Activated CD4-positive, alpha-beta T cell treated with anti-CD3 and anti-CD28 coated beads, Interleukin-2, amount 10 ng/mL, durations not matched to agents 7 days and 5 days (primary cell): ENCODE results near the gene EVL. TPM values are rescaled to one million over a fixed set of nuclear protein-coding genes. Genes with fewer than 3 reads are reported as not detected.
A peak's percentile ranks its signal among the peaks of the same experiment; 100 is the strongest.
"Not testable (repeated sequence)": the region's sequence is repeated elsewhere in the genome, so short reads cannot be mapped to it uniquely, and the experiment has no call there.

Source experiments
- CTCF ChIA-PET: fragments of 350-600 bp; sonication (Branson Sonifier 250); formaldehyde crosslinking; loops from one replicate; lab custom pipeline; 2021; ENCODE audit warnings: antibody characterized with exemption; lab: Charles Lee
- POLR2A ChIA-PET: fragments of 350-600 bp; sonication (Branson Sonifier 250); formaldehyde crosslinking; loops from one replicate; lab custom pipeline; 2021; ENCODE audit warnings: antibody characterized with exemption; lab: Charles Lee
- DNase-seq: peaks from one replicate; pipeline ENCODE4 v3.0.0-alpha.2; 2020
- H3K27ac Mint-ChIP-seq: one replicate; pipeline ENCODE4 v1.8.0; 2021; ENCODE audit warnings: mild to moderate bottlenecking, moderate library complexity, mixed read lengths
- H3K27me3 Mint-ChIP-seq: one replicate; pipeline ENCODE4 v1.8.0; 2021; ENCODE audit warnings: mixed read lengths
- H3K36me3 Mint-ChIP-seq: one replicate; pipeline ENCODE4 v1.8.0; 2021; ENCODE audit warnings: low read depth, mixed read lengths
- H3K4me1 Mint-ChIP-seq: one replicate; pipeline ENCODE4 v1.8.0; 2021; ENCODE audit warnings: mixed read lengths
- H3K4me3 Mint-ChIP-seq: one replicate; pipeline ENCODE4 v1.8.0; 2021; ENCODE audit warnings: mild to moderate bottlenecking, moderate library complexity, mixed read lengths
- H3K9me3 Mint-ChIP-seq: one replicate; pipeline ENCODE4 v1.8.0; 2021; ENCODE audit warnings: mixed read lengths
- total RNA-seq, 2 experiments: library from RNA; stranded (reverse); gene quantifications; one replicate each; pipeline ENCODE4 v1.2.3, GENCODE V29; 2021

The EVL gene
- total RNA-seq, 2 experiments from 2014 or later = 1,017 to 1,048 TPM

DNA sequence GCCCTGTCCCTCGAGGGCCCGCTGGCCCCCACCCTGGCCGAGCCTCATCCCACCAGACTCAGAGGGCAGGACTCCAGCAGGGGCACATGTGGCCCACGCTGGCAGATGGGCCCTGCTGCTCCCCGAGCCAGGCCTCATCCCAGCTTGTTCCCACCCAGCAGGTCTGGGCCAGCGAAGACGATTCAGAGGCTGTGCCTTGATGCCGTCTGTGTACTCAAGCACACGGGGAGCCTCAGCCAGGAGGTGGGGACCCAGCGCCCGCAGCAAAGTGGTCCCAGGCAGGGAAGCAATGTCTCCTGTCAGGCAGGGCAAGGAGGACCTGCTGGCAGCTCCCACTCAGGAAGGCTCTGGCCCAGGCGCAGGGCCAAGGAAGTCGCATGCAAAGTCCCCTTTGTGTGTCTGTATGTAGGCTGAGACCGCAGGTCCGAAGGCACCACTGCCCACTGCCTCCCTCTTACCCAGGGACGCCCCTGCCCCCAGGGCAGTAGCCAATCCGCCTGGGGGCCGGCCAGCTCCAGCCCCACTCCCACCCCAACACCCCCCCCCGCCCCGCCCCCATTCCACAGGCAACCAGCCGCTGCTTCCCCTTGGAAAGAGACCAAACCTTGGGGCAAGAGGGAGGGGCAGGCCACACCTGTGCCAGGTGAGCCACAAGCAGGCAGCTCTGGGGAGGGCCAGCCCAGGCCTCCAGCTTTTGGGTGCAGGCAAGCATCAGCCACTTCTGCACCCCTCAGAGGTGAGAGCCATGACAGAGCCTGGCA is 84.8 kb downstream of the EVL start:
- no peak for DNase-seq
- Mint-ChIP-seq H3K4me1 (peaks cover 29% of the 10 kb centered on the region), H3K36me3 (peaks cover 6% of the 10 kb centered on the region), H3K4me3 (no peak overlapping the region), H3K27me3 (peaks cover 1% of the 10 kb centered on the region), H3K9me3 (peaks cover 3% of the 10 kb centered on the region), H3K27ac (no peak overlapping the region)
- CTCF ChIA-PET = interaction anchor here (1.1 kb wide), 1 partner anchor 35 kb away, joined by 3 read pairs; no protein-coding TSS in a partner anchor
- POLR2A ChIA-PET = no interaction called here

DNA sequence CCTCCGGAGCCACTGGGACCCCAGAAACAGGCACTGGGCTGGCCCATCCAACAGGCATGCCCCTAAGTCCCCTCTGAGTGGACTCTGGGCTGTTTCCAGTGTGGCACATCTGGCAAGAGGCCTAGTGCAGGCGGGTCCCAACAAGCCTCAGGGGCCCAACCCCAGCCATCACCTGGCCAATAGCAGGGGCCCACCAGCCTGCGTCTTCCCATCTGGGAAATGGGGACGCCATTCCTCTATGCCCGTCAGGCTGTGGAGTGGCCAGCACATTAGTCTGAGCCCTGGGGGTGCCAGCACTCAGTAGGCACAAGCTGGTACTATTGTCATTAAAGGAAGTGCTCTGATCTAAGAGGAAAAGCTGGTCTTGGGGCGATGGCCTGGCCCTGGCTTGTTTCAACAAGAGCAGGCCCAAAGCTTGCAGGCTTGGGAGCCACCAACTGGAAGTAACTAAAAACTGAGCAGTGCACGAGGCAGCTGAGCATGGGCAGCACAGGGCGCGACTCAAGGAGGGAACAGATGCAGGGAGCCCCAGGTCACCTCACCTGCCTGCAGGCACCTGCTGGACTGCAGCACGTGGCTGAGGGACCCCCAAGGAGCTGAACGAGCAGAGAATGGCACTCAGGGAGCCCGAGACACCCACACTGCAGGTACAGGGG is 85.8 kb downstream of the EVL start:
- H3K36me3 Mint-ChIP-seq = peaks cover 8% of the 10 kb centered on the region
- H3K27ac Mint-ChIP-seq = no peak overlapping the region
- H3K4me3 Mint-ChIP-seq = no peak overlapping the region
- no peak for DNase-seq
- POLR2A ChIA-PET = no interaction called here
- peaks cover 7% of the 10 kb centered on the region for H3K9me3 Mint-ChIP-seq
- peaks cover 25% of the 10 kb centered on the region for H3K4me1 Mint-ChIP-seq
- H3K27me3 Mint-ChIP-seq = peaks cover 7% of the 10 kb centered on the region
- CTCF ChIA-PET = interaction anchor here (1.2 to 1.4 kb wide), 2 partner anchors 8 to 42 kb away, joined by 5 read pairs; no protein-coding TSS in a partner anchor

DNA sequence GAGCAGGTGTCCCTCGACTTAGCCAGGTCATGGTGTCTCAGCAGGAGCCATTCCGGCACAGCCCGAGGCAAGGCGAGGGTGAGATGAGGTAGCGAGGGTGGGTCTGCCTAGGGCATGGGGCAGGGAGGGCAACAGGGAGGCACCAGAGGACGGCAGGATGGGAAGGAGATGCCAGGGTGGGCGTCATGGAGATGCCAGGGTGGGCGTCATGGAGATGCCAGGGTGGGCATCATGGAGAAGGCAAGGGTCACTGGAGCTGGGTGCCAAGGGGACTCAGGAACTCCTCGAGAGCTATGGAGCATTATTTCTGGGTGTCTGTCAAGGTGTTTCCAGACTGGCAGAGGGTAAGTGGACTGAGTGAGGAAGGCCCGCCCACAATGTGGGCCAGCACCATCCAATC is 86.9 kb downstream of the EVL start:
- Mint-ChIP-seq H3K27ac (no peak overlapping the region), H3K36me3 (peaks cover 8% of the 10 kb centered on the region), H3K27me3 (peaks cover 14% of the 10 kb centered on the region), H3K4me1 (peaks cover 15% of the 10 kb centered on the region), H3K9me3 (peaks cover 7% of the 10 kb centered on the region), H3K4me3 (no peak overlapping the region)
- ChIA-PET CTCF (interaction anchor here (1.4 kb wide), 1 partner anchor 41 kb away, joined by 5 read pairs; no protein-coding TSS in a partner anchor), POLR2A (no interaction called here)
- no peak for DNase-seq

DNA sequence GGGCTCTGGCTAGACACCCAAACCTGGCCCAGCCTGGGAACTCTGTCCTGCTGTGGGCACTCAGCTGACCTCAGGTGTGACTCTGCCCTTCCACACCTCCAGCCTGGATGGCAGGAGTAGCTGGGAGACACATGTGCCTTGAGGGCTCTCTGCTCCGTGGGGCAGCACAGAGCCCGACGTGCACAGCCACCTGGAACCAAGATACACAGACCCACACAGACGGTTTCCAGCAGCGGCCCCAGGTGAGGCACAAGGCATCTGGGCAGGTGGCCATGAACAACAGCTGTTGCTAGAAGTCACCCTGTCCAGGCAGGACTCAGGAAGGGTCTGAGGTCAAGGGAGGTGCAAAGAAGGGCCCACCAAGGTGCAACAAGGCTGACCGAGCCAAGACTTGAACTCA is 88.3 kb downstream of the EVL start:
- H3K9me3 Mint-ChIP-seq = peaks cover 7% of the 10 kb centered on the region
- H3K27me3 Mint-ChIP-seq = peaks cover 24% of the 10 kb centered on the region
- H3K27ac Mint-ChIP-seq = no peak overlapping the region
- H3K4me3 Mint-ChIP-seq = no peak overlapping the region
- no peak for DNase-seq
- CTCF ChIA-PET = interaction anchor here (1.1 kb wide), 1 partner anchor 75 kb away, joined by 6 read pairs; no protein-coding TSS in a partner anchor
- peaks cover 6% of the 10 kb centered on the region for H3K36me3 Mint-ChIP-seq
- peaks cover 3% of the 10 kb centered on the region for H3K4me1 Mint-ChIP-seq
- POLR2A ChIA-PET = no interaction called here

DNA sequence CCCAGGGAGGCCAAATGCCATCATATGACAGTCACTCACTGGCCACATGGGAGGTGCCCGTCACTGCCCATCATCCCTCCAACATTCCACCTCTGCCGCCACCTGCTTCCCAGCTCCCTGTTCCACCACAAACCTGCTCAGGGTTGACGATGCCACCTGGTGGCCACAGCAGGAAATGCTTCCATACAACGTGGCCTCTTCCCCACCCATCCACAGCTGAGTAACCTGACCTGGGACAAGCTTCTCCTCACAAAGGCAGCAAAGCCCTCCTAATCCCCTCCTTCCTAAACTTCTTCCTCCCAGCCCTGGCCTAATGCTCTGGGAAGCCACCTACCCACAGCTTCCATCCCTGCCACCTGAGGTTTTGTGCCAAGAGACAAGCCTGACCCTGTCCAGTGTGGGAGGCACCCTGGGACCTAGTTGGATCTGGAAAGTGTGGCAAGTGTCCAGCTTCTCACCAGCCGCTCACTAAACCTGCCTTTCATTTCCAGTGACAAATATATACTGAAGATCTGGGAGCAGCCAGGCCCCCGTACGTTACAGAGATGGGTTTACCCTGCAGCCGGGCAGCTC is 89.9 kb downstream of the EVL start:
- Mint-ChIP-seq H3K9me3 (peaks cover 7% of the 10 kb centered on the region), H3K4me3 (no peak overlapping the region), H3K27ac (peak overlapping the region; percentile 46), H3K4me1 (peaks cover 3% of the 10 kb centered on the region), H3K27me3 (peaks cover 30% of the 10 kb centered on the region), H3K36me3 (peaks cover 6% of the 10 kb centered on the region)
- ChIA-PET CTCF (interaction anchor here (0.6 to 3.0 kb wide), 14 partner anchors 10 to 173 kb away, joined by 3 to 16 read pairs (median 4); no protein-coding TSS in a partner anchor), POLR2A (interaction anchor here (0.5 kb wide), 1 partner anchor 35 kb away, joined by 3 read pairs; no protein-coding TSS in a partner anchor)
- no peak for DNase-seq

GRCh38 chr14:100155756-100156616 is 90.8 kb downstream of the EVL start:
- no peak overlapping the region for H3K27ac Mint-ChIP-seq
- H3K27me3 Mint-ChIP-seq = peaks cover 37% of the 10 kb centered on the region
- H3K9me3 Mint-ChIP-seq = peaks cover 7% of the 10 kb centered on the region
- H3K4me1 Mint-ChIP-seq = peaks cover 4% of the 10 kb centered on the region
- ChIA-PET POLR2A (interaction anchor here (0.5 kb wide), 1 partner anchor 34 kb away, joined by 3 read pairs; no protein-coding TSS in a partner anchor), CTCF (interaction anchor here (0.6 to 3.0 kb wide), 13 partner anchors 9 to 174 kb away, joined by 3 to 16 read pairs (median 4); no protein-coding TSS in a partner anchor)
- peaks cover 6% of the 10 kb centered on the region for H3K36me3 Mint-ChIP-seq
- H3K4me3 Mint-ChIP-seq = no peak overlapping the region
- DNase-seq = no peak

GRCh38 chr14:100156776-100157175 is 91.6 kb downstream of the EVL start:
- no peak overlapping the region for H3K27ac Mint-ChIP-seq
- no peak overlapping the region for H3K4me3 Mint-ChIP-seq
- H3K4me1 Mint-ChIP-seq = peaks cover 4% of the 10 kb centered on the region
- POLR2A ChIA-PET = no interaction called here
- H3K9me3 Mint-ChIP-seq = peaks cover 7% of the 10 kb centered on the region
- H3K27me3 Mint-ChIP-seq = peaks cover 43% of the 10 kb centered on the region
- peaks cover 6% of the 10 kb centered on the region for H3K36me3 Mint-ChIP-seq
- no peak for DNase-seq
- CTCF ChIA-PET = interaction anchor here (0.6 to 3.0 kb wide), 5 partner anchors 14 to 210 kb away, joined by 3 to 16 read pairs (median 8); no protein-coding TSS in a partner anchor

DNA sequence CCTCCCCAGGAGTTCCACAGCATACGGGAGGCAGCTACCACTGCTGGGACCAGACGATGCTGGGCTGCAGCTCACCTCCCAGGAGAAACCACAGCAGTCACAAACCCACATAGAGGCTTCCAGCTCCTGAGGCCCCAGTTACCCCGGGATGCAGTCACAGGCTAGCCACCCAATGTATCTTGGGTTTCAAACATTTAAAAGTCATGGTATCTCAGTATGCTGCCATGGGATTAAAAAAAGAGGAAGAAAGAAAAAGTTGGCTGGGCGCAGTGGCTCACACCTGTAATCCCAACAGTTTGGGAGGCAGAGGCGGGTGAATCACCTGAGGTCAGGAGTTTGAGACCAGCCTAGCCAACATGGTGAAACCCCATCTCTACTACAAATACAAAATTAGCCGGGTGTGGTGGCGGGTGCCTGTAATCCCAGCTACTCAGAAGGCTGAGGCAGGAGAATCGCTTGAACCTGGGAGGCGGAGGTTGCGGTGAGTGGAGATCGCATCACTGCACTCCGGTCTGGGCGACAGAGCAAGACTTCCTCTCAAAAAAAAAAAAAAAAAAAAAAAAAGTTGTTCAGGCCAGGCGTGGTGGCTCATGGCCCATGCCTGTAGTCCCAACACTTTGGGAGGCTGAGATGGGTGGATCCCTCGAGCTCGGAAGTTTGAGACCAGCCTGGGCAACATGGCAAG is 92.5 kb downstream of the EVL start:
- POLR2A ChIA-PET, H3K4me1 Mint-ChIP-seq, H3K9me3 Mint-ChIP-seq, H3K36me3 Mint-ChIP-seq, H3K4me3 Mint-ChIP-seq, H3K27ac Mint-ChIP-seq, DNase-seq: not testable (repeated sequence)
- CTCF ChIA-PET = interaction anchor here (1.0 to 1.3 kb wide), 2 partner anchors 118 to 211 kb away, joined by 3 read pairs; no protein-coding TSS in a partner anchor
- peaks cover 43% of the 10 kb centered on the region for H3K27me3 Mint-ChIP-seq

GRCh38 chr14:100158566-100159093 is 93.4 kb downstream of the EVL start:
- H3K4me1 Mint-ChIP-seq = peaks cover 4% of the 10 kb centered on the region
- H3K27me3 Mint-ChIP-seq = peaks cover 43% of the 10 kb centered on the region
- peaks cover 6% of the 10 kb centered on the region for H3K36me3 Mint-ChIP-seq
- CTCF ChIA-PET = interaction anchor here (1.0 kb wide), 1 partner anchor 119 kb away, joined by 3 read pairs; no protein-coding TSS in a partner anchor
- POLR2A ChIA-PET = no interaction called here
- peak overlapping the region; percentile 19 for H3K4me3 Mint-ChIP-seq
- no peak overlapping the region for H3K27ac Mint-ChIP-seq
- DNase-seq = no peak
- H3K9me3 Mint-ChIP-seq = peaks cover 7% of the 10 kb centered on the region

GRCh38 chr14:100159094-100159864 is 94.1 kb downstream of the EVL start, which contains the start of gene DEGS2:
Gene DEGS2 (minus strand): TSS chr14:100159645. CDS start chr14:100159587, 58 bp downstream.
- peaks cover 4% of the 10 kb centered on the region for H3K4me1 Mint-ChIP-seq
- H3K9me3 Mint-ChIP-seq = peaks cover 7% of the 10 kb centered on the region
- peaks cover 6% of the 10 kb centered on the region for H3K36me3 Mint-ChIP-seq
- DNase-seq = peak; percentile 54
- CTCF ChIA-PET = no interaction called here
- no peak within 1 kb of the TSS for H3K27ac Mint-ChIP-seq
- POLR2A ChIA-PET = no interaction called here
- peaks cover 43% of the 10 kb centered on the region for H3K27me3 Mint-ChIP-seq
- H3K4me3 Mint-ChIP-seq = peak within 1 kb of the TSS; percentile 32
